Tongue (tissue), 3 donors: Measurements from ENCODE around the gene CHRM4. TPM values are rescaled to one million over a fixed set of nuclear protein-coding genes. Genes with fewer than 3 reads are reported as not detected.

Experiments
- DNase-seq: peaks from one replicate; pipeline ENCODE4 v3.0.0-alpha.2; 2015
- small RNA-seq: library from RNA; depleted of rRNA; stranded (forward); fragments of <200 nt; gene quantifications from one replicate; pipeline ENCODE3, GENCODE V24; 2014; ENCODE audit warnings: low replicate concordance
- total RNA-seq: library from RNA; depleted of rRNA; stranded (reverse); fragments of >200 nt; gene quantifications from one replicate; pipeline ENCODE4 v1.2.3, GENCODE V29; 2014

Gene CHRM4
- total RNA-seq, 1 donor from 2014 or later: not detected

DNA sequence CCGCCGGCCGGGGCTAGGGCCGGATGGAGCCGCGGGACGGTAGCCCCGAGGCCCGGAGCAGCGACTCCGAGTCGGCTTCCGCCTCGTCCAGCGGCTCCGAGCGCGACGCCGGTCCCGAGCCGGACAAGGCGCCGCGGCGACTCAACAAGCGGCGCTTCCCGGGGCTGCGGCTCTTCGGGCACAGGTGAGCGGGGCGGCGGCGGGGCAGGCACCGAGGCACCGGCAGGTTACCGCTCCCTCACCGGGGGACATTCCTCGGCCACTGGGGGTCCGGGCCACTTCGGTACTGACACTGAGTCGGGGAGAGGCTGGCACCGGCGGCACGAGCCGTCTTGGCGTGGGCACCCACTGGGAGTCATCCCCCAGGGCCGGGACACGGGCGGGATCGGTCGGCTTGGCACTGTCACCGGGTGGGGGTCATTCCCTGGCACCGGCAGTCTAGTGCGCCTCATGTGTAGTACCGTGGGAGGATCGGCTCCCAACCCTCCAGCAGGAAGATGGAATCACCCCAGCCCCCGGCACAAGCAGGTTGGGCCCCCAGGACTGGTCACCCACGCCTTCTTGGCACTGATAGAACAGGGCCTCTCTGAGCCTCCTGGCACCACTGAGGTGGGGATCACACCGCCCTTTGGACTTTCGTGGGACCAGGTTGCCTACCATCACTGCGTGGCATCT, 43.8 kb downstream of the CHRM4 start:
- no peak for DNase-seq

DNA sequence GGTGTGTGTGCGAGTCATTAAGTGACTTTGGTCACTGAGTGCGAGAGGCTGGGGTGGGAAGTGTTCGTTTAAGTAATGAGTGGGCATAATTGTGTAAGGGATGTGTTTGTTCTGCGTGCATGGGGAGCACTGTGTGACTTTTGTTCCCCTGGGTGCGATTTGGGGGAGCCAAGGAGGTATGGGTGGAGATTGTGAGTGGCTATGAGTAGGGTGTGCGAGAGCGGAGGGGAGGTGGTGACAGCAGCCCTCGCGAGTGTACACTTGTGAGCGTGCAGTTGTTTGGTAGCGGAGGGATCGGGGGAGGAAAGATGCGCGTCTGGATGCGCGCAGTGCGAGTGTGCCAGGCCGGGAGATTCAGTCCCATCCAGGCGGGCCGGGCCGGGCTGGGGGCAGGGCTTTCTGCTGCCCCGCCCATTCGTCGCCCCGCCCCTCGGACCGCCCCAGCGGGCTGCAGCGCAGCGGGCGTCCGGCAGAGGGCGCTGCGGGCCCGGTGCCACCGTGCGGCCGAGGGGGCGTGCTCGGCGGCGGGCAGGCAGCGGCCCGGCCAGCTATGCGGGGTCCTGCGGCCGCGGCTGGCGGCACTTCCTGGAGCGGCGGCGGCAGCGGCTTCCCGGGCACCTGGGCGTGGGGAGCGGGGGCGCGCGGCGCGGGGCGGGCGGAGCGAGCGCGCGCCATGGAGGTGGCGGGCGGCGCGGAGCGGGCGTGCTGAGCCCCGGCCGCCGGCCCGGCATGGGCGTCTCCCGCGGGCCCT, 44.5 kb downstream of the CHRM4 start, which contains the start of gene DGKZ:
Gene DGKZ, plus strand, starts transcription at position 578 of the 751 bp plus-strand sequence. CDS start 197 bp downstream, outside the sequence.
- DNase-seq: peak; percentile 91

DNA sequence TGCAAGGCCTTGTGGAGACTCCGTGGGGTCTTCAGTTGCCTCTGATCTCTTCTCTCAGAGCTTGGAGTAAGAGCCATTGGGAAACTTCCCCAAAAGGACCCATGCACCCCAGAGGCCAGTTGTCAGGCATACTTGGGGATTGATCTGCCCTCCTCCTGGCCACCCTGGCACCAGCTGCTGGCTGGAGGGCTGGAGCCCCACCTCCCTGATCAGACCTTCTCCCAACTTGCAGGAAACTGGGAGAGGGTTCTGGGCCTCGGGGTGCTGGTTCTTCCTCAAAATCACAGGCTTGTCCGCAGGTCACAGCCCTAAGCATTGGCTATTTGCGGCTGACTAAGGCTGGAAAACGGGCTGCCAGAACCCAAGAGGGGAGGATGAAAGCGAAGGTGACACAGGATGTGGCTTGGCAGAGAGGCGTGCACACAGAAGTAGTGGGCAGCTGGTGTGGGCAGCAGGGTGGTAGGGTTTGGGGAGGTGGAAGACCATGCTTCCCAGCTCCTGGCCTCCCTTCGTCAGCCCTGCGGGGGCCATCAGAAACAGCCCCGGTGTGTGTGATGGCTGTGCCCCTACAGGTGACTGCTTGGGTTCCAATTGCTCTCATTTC, 45.6 kb downstream of the CHRM4 start:
- DNase-seq: no peak

DNA sequence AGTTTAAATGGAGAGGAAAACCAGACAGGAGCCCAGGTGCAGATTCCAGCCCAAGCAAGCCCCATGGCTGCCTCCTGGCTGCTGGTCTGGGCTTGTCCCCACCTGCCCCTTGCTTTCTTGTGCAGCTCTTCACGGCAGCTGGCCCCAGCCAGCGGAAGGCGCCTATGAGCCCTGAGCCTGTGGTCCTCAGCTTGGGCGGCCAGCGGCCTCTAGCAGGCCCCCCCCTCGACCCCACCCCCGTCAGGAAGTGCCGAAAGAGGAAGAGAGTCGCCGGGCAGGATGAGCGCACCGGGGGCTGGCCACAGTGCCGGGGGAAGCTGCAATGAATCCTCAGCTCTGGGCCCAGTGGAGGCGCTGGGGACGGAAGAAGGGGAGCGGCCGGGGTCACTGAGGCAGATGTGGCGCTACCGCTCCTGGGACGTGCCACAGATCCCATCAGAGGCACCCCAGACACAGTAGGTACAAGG, 46.4 kb downstream of the CHRM4 start:
- DNase-seq: peak; percentile 51

DNA sequence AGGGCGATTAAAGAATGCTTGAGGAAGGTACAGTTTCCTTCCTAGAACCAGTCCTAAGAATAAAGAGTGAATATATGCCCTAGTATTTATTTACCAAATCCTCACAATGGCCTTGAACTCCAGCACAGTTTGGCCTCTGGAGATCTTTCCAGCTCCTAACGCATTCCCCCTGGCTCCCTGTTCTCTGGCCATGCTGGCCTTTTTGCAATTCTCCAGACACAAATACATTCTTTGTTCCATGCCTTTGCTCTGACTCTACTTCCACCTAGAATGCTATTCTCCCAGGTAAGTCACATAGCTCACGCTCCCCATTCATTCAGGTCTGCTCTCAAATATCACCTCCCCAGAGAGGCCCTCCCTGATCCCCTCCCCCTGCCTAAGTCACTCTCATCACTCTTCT, 48.1 kb downstream of the CHRM4 start:
- DNase-seq: no peak

DNA sequence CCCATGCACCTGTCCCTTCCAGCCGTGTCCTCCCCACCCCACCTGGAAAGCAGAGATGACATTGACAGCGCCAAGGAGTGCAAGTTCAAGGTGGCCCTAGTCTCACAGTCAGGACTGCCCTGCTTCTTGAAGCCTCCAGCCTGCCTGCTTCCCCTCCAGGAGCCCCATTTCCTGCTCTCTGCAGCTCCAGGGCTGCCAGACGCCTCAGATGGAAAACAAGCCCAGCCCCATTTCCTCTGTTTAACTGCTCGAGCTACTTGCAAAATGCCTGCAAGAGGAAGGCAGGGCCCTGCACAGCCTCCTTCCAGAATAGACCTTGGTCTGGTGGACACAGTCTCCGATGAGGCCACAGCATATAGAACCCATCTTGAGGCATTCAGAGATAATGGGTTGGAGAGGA, 49.3 kb downstream of the CHRM4 start:
- peak; percentile 73 for DNase-seq

DNA sequence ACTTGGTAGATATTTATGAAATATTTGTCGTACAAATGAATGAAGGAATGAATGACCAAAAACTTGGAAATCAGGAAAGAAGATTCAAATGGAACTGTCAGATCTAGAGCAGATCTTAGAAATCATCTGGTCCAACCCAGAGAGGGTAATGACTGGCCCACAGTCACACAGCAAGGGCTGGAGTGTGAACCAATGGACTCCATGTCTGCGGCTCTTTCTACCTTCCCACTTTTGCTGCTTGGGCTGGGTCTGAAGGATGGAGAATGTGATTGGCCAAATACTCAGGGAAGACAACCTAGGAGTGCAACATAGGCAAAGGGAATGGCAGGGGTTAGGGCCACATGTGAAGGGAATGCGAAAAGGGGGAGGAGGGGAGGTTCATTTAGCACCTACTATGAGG, 50.1 kb downstream of the CHRM4 start:
- DNase-seq: no peak

DNA sequence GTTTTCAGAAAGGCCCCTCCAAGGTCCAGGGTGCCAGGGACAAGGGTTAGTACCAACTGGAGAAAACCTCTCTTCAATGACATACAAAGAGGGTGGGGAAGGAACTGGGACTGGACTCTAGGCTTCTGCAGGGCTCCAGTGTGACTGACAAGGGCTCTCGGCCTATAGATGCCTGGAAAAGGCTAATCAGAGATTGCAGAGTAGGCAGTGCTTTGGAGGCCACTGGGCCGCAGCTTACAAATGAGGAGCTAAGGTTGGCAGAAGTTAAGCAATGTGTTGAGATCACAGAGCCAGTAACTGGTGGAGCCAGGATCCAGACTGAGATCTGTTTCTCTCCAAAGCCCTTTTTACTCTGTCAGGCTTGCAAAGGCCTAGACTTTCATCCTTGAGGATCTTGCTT, 51.8 kb downstream of the CHRM4 start:
- no peak for DNase-seq

DNA sequence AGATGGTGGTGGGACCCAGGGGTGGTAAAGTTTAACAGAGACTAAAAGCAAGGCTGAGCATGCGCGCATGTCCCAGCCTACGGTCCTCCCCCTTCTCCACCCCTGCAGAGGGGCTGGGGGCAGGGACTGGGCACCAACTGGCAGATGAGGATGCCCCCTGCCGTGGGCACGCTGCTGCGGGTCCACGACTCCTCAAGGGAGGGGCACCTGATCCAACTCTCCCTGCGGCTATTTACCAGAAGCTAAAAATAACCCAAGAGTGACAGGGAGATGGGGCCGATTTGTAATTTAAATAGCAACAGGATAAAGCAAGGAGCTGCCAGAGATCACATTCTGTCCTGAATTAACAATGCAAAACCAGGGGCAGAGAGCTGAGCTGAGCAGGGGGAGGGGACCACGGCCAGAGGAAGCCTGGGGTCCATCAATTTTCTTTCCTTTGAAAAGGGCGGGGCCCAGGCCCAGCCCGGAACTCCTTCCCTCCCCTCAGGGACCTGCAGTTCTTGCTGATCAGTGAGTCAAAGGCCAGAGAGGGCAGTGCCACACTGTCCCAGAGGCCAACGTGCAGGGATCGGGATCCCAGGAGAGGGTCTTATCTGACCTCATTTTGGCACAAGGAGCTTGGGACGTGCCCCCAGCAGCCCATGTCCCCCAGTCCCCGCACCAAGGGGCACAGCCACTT, 52.4 kb downstream of the CHRM4 start:
- peak; percentile 78 for DNase-seq

DNA sequence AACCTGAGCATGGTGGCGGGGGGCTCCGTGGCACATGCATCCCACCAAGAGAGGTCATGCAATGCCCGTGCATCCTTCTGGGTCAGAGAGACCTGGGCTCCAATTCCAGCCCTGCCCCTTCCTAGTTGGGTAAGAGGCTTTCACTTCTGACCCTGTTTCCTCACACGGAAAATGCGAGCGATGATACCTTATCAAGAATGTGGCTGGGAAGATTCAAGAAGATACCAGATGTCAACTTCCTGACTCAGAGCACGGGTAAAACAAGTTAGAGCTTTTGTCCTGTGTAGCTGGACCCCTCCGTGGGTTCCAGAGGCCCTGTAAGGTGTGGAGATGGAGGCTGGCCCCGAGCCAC, 53.0 kb downstream of the CHRM4 start:
- no peak for DNase-seq

DNA sequence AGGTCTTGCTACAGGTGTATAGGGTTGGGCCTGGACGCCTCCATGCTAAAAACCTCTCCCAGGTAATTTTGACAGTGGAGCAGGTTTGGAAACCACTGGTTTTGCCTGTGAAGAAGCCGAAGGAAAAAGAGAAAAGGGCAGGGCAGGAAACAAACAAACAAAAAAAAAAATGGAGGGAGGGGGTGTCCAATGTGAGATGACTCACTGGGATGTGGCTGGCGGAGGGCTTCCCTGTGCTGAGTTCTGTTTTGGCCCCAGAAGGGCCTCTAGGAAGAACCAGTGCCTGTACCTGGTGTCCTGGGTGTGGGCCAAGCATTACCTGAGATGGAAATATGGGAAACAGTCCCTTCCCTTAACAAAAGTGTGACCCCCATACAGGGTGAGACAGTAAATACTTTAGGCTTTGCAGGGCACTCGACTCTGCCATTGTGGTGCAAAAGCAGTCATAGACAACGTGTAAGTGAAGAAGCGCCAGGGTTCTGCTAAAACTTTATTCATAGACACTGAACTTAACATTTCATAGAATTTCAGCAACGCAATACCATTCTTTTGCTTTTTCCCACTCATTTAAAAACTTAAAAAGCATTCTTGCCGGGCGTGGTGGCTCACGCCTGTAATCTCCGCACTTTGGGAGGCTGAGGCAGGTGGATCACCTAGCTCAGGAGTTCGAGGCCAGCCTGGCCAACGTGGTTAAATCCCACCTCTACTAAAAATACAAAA, 53.8 kb downstream of the CHRM4 start:
- no peak for DNase-seq

DNA sequence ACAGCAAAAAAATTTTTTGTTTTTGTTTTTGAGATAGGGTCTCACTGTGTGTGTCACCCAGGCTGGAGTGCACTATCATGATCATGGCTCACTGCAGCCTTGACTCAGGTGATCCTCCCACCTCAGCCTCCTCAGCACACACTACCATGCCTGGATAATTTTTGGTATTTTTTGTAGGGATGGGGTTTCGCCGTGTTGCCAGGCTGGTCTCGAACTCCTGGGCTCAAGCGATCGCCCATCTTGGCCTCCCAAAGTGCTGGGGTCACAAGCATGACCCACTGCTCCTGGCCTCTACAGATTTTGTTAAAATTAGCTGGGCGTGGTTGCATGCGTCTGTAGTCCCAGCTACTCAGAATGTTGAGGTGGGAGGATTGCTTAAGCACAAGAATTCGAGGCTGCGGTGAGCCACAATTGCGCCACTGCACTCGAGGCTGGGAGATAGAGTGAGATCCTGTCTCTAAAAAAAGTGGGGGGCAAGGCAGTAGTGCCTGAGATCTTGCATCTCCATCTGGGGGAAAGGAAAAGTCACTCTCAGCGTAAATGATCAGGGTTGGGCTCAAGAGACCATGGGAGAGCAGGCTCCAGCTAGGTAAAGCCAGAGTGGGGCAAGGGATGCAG, 54.9 kb downstream of the CHRM4 start:
- no peak for DNase-seq

DNA sequence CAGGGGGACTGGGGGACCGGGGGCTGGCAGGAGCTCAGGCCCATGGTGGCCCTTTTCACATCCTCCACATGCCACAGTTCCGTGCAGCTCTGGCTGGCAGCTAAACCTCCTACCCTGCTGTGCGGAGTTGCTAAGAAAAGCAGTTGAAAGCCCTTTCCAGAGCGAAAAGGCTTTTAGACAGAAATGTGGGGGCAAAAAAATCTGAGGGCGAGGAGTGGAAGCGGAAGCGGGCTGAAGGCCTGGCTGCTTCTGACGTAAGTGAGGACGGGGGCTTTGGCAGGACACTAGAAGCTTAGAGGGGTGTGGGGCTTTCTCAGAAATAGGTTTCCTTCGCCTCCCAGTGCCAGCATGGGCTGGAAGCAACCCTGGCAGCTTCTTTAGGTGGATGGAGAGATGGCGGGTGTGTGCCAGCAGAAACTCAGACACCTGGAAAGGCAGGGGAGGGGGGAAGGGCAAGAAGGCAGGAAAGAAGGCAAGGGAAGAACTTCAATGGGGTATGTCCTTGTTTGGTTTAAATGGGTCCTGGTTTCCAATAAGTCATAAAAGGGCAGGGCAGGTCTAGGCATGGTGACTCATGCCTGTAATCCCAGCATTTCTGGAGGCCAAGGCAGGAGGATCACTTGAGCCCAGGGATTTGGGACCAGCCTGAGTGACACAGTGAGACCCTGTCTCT, 55.5 kb downstream of the CHRM4 start:
- DNase-seq: no peak

DNA sequence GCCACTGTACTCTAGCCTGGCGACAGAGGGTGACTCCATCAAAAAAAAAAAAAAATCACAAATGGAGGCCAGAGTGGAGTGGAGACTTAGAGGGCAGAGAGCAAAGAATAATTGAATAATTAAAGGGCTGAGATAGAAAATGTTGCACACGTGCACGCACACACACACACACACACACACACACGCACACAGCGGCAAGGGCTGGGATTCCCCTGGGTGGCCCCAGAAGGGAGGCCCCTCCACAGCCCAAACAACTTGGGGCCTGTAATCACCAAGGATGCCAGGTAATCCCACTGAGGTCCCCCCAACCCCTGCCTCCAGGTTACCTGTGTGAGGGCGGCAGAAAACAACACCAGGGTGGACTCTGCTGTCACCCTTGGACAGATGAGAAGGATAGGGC, 56.3 kb downstream of the CHRM4 start:
- no peak for DNase-seq

DNA sequence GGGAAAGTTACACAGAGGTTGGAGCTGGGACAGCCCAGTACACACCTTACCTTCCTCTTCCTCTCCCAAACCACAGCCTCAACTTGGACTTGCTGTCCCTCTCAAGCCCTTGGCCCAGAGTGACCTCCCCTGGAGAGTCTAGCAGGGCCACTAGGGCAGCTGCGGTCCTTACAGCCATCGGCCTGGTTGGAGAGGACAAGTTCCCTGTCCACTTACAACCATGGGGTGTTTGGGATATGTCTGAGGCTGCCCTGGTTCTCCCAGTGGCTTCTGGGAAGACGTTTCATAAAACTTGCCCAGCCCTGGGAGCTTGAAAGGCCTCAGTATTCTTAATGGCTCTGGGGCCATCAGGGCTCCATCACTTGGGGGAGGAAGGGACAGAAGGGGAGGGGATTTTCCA, 57.4 kb downstream of the CHRM4 start:
- DNase-seq: no peak

Small RNA genes lying within 50 kb of the gene (small RNA-seq; reads per million reads assigned to genes)
- gene MIR4688: 0.05 reads per million

Other genes starting within 250 kb of the CHRM4 start
- 11.1 TPM for gene CREB3L1, start 114.1 kb downstream of the CHRM4 start, total RNA-seq
- gene DGKZ, start 44.3 kb downstream of the CHRM4 start, total RNA-seq: 52.3 TPM
- gene MDK, start 10.1 kb downstream of the CHRM4 start, total RNA-seq: 81.8 TPM
- gene AMBRA1, start 202.2 kb upstream of the CHRM4 start, total RNA-seq: 27.8 TPM
- 1.0 TPM for gene HARBI1, start 225.5 kb upstream of the CHRM4 start, total RNA-seq
- gene ATG13, start 225.8 kb upstream of the CHRM4 start, total RNA-seq: 56.8 TPM